Kidney epithelial cell (primary cell): ENCODE data around the gene ULK4. TPM values are rescaled to one million over a fixed set of nuclear protein-coding genes. Genes with fewer than 3 reads are reported as not detected.

Experiments used
- DNase-seq: peaks from one replicate; pipeline ENCODE4 v3.0.0-alpha.2; 2010; ENCODE audit warnings: low read depth
- H3K27me3 ChIP-seq: 2 replicates; pipeline ENCODE4 v1.6.0; 2011; ENCODE audit warnings: low read length; ENCODE audit not compliant: control insufficient read depth, insufficient read depth
- H3K36me3 ChIP-seq: 2 replicates; pipeline ENCODE4 v1.5.1; 2011; ENCODE audit warnings: low read length; ENCODE audit not compliant: control insufficient read depth, insufficient read depth
- H3K4me3 ChIP-seq: 2 replicates; pipeline ENCODE4 v1.5.1; 2011; ENCODE audit warnings: low read depth, mild to moderate bottlenecking, control low read depth, low read length
- CTCF ChIP-seq: IDR thresholded peaks from 2 replicates; pipeline ENCODE4 v1.5.1; 2011; ENCODE audit warnings: mild to moderate bottlenecking, moderate library complexity, low read length, control low read depth, inconsistent platforms; ENCODE audit not compliant: insufficient read depth, poor library complexity, severe bottlenecking
- total RNA-seq: library from RNA; depleted of rRNA; stranded (reverse); fragments of >200 nt; gene quantifications from 2 replicates; pipeline ENCODE4 v1.2.3, GENCODE V29; 2015

The ULK4 gene
- total RNA-seq, 1 donor from 2014 or later = 18.3 TPM

DNA sequence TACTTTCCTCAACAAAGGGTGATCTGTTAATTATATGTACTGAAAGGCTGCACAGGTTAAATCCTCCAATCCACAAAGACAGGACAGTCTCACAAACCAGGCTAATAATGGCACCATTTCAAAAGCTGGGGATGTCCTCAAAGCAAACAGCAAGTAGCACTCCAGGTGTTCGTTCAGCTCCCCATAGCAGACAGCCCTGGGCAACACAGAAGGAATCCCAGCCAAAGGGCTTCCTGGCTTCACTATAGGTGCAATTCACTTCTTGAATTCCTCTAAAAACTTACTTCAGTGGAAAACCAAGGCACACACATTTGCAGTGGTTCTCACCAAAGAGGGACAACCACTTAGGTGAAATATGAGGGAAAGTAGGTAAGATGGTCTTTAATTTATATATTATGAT is 595.9 kb downstream of the ULK4 start:
- no peak for DNase-seq
- no peak for TF ChIP-seq CTCF
- Histone ChIP-seq H3K4me3 (no peak overlapping the region), H3K27me3 (no peaks in the 10 kb centered on the region), H3K36me3 (no peaks in the 10 kb centered on the region)

DNA sequence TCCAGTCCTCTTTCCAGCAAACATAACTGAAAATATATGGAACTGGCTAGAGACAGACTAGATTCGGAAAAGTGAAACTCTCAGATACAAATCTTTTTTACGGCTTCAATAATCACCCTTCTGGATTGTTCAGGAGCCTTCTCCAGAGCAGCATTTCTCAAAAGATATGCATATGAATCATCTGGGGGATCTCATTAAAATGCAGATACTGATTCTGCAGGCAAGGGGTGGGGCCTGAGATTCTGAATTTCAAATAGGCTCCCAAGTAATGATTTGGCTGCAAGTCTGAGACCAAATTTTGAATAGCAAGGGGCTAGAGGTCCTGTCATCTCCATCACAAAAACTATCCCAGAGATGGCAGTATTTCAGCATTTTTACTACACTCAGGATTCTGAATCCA is 597.2 kb downstream of the ULK4 start:
- Histone ChIP-seq H3K27me3 (no peaks in the 10 kb centered on the region), H3K36me3 (no peaks in the 10 kb centered on the region), H3K4me3 (no peak overlapping the region)
- TF ChIP-seq CTCF = no peak
- DNase-seq = no peak

- H3K27me3 ChIP-seq = no peaks in the 10 kb centered on the region
- no peak for DNase-seq
- no peak overlapping the region for H3K4me3 ChIP-seq
- no peak for TF ChIP-seq CTCF
- H3K36me3 ChIP-seq = no peaks in the 10 kb centered on the region
Measured at GRCh38 chr3:41363830-41364523, 597.9 kb downstream of the ULK4 start.

DNA sequence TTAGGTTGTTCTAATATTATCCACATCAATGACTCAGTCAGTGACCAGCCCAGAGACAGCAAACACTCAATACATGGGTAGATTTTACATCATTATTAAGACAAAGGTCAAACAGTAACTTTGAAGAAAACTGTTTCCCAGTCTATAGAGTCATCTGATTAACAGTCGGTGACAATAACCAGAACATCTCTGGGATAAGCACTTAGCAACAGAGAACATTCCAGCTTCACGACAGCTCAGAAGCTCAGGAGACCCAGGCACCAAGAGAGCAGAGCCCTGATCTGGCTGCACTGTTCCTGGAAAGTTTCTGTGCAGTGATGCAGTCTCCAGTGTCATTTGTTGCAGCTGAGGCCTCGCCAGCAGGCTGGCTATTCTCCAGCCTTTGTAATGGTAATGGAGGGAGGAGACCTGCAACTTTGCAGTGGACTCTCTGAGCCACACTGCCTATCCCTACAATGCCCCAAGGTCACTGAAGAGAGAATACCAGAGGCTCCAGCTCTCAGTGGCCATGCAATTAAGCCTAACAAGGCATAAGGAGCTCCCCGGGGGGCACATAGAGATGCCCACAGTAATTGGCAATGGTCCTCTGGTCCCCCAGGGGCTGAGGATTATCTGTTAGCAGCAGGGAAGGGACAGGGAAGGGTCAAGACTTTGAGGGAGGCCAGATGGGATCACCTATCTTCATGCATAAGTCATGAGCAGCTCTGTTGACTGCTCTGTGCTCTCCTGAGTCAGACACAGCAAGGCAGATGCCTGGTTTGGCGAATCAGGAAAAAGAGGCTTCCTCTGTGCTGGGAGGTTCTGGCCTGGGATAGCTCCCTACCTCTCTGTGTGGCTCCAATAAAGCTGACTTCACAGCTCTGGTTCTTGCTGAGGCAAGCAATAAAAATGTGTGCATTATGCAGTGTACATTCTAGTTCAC is 599.0 kb downstream of the ULK4 start:
- Histone ChIP-seq H3K4me3 (no peak overlapping the region), H3K27me3 (no peaks in the 10 kb centered on the region), H3K36me3 (no peaks in the 10 kb centered on the region)
- no peak for DNase-seq
- no peak for TF ChIP-seq CTCF

DNA sequence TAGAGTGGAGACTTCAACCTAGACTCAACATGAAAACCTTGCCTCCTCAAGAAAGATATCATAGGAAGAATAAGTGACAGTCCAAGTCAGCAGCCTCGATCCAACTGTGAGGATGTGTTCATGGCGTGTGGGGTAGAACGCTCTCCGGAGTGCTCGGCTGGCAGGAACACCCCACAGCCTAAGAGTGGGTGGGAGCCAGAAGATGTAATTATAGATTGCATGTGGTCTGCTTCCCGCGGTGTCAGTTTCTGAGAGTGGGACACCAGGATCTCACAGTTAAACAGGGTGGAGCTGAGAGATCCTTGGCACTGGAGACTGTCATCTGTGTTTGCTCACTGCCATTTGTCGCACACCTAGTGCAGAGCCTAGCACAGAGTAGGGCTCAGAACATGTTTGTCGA is 604.6 kb downstream of the ULK4 start:
- H3K36me3 ChIP-seq = no peaks in the 10 kb centered on the region
- no peak for DNase-seq
- TF ChIP-seq CTCF = no peak
- H3K4me3 ChIP-seq = no peak overlapping the region
- no peaks in the 10 kb centered on the region for H3K27me3 ChIP-seq
